Left lobe of liver (tissue), 2 donors: ENCODE data around the gene ITPKA. TPM values are rescaled to one million over a fixed set of nuclear protein-coding genes. Genes with fewer than 3 reads are reported as not detected.
A peak's percentile ranks its signal among the peaks of the same experiment; 100 is the strongest.
"Not testable (repeated sequence)": the region's sequence is repeated elsewhere in the genome, so short reads cannot be mapped to it uniquely, and the experiment has no call there.

Experiments
- ATAC-seq: fragments of 200-7000 bp; cut with Tn5 transposase; one replicate; pipeline ENCODE4 v1.9.1; 2020; ENCODE audit warnings: mild to moderate bottlenecking, moderate library complexity
- DNase-seq: peaks from one replicate; pipeline ENCODE4 v3.0.0-alpha.2; 2020; ENCODE audit warnings: low spot score
- total RNA-seq: library from RNA; stranded (reverse); gene quantifications from one replicate; pipeline ENCODE4 v1.2.1, GENCODE V29; 2021
- donor health status: DM: no; HTN: no; CAD: no; lungs with moderate emphysema.
- donor health status: DM: no; HTN: yes; CAD: no.

Gene ITPKA
- total RNA-seq = 0.91 TPM

GRCh38 chr15:41493205-41493901 is at the start of gene ITPKA:
Gene ITPKA (plus strand): TSS chr15:41493874. CDS start chr15:41493928, 54 bp downstream.
- ATAC-seq (peak; percentile 68), DNase-seq (peak; percentile 78)

DNA sequence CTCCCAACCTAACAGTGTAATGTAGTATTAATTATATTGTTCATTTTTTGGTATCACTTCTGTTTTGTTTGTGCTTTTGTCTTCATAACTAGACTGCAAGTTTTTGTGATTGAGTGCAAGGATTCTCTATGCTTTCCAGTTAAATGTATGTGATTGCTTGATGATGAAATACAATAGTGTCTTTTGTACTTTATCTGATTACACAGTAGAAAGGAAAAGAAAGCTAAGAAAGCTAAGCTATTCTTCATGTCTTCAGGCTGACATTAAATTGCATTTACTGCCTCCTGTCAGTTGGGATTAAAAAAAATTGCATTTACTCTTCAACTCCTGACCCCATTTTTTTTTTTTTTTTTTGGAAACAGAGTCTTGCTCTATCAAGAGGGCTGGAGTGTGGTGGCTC is 48.3 kb upstream of the ITPKA start:
- no peak for ATAC-seq
- no peak for DNase-seq

DNA sequence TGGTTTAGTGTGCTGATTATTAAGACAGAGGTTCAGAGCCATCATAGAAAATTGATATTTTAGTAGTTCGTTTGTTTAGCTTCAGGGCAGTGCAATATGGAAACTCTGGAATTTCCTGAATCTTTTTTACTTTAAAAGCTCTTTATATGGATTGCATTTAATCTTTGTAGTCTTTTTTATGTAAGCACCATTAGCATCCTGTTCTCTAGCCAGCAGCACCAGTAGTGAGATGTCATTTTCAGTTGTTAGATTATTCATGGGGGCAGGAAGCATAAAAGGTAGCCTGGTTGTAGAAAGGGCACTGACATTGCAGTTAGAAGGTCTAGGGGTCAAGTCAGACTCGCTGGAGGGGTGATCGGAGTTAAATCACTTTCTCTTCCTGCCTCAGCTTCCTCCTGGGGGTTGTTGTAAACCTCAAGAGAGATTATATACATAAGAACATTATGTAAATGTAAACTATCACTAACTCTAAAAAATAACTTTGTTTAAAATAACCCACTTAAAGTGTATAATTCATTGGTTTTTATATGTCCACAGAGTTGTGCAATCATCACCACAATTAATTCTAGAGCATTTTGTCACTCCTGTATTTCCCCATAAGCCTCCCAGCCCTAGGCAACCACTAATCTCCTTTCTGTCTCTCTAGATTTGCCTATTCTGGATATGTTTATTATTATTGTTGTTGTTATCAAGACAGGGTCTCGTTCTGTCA is 31.4 kb upstream of the ITPKA start:
- no peak for ATAC-seq
- no peak for DNase-seq

DNA sequence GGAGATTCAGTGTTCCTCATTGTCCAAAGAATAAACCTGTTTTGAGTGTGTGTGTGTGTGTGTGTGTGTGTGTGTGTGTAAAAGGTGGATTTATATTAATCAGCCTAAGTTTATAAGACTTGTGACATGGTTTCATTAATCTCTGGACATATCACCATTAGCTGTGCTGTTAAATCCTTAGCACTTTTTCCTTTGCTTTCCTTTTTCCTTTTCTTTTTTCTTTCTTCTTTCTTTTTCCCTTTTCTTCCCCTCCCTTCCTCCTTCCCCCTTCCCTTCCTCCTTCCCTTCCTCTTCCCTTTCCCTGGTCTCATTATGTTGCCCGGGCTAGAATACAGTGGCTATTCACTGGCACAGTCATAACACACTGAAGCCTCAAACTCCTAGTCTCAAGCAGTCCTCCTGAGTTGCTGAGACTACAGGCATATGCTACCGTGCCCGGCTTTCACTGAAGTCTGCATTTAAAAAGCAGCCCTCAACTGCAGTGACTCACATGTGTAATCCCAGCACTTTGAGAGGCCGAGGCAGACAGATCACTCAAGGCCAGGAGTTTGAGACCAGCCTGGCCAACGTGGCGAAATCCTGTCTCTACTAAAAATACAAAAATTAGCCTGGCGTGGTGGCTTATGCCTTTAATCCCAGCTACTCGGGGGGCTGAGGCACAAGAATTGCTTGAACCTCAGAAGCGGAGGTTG is 28.6 kb upstream of the ITPKA start:
- ATAC-seq = no peak
- DNase-seq = no peak

DNA sequence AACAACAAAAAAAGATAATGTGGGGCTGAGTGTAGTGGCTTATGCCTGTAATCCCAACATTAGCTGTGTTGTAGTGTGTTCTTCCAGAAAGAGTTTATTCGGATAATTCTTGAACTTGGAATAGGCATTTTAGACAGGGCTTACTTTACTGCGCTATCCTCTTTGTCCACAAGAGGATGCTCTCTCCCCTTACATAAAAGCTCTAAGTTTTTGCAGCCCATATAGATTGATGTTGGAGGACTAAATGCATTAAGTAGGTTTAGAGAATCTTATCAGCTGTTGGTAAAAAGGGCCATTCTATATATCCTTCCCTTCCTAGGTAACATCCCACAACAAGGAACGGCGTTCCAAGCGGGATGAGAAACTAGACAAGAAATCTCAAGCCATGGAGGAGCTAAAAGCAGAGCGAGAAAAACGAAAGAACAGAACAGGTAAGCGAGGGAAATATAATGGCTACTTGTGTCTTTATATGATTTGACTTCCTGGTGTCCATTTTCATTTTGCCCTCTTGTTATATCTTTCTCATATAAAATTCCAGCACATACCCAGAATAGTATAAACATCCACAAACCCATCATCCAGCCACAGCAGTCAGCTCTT is 27.8 kb upstream of the ITPKA start:
- ATAC-seq = peak; percentile 83
- DNase-seq = no peak

DNA sequence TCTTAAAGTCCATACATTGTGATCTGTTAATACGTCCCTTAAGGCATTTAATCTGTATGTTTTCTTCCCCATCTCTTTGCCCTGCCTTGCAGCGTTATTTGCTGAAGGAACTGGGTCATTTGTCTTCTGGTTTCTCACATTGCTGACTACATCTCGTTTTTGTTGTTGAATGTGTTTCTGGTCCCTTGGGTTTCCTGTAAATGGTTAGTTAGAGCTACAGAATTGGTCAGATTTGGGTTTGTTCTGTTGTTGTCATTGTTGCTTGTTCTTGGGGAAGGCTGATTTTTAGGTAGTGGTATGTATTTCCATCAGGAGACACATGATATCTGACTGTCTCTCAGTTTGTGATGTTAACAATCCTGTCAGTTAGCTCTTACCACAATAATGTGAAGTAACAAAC is 27.0 kb upstream of the ITPKA start:
- DNase-seq = no peak
- ATAC-seq = no peak

DNA sequence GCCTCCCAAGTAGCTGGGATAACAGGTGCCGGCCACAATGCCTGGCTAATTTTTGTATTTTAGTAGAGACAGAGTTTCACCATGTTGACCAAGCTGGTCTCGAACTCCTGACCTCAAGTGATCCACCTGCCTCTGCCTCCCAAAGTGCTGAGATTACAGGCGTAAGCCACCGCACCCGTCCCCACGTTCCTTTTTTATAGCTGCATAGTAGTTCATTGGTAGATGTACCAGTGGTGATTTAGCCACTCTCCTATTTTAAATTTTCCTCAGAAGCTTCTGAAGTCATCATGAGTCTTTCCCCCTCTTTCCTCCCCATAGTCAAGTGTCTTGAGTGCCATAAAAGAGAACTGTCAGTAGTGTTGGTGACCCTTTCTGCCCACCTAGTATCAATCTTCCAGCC is 24.0 kb upstream of the ITPKA start:
- not testable (repeated sequence) for ATAC-seq, DNase-seq

GRCh38 chr15:41473418-41473817 is 20.3 kb upstream of the ITPKA start:
- ATAC-seq = peak; percentile 27
- DNase-seq = no peak

DNA sequence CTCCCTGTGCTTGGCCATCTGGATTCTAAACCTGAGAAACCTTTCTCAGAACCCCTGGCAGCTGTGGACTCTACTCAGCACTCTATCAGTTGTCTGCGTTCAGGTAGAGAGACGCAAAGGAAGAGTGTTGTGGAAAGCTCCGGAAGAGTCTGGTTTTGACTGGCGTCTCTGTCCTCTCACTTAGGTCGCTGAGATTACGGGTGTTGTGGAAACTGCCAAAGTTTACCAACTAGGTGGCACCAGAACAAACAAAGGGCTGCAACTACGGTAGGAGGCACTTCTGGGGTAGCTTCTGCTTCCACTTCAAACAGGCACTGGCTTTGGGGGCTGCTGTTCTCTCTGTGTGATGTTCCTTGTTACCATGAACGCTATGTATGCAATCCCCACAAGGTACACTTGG is 19.2 kb upstream of the ITPKA start:
- ATAC-seq = peak; percentile 91
- peak; percentile 60 for DNase-seq

DNA sequence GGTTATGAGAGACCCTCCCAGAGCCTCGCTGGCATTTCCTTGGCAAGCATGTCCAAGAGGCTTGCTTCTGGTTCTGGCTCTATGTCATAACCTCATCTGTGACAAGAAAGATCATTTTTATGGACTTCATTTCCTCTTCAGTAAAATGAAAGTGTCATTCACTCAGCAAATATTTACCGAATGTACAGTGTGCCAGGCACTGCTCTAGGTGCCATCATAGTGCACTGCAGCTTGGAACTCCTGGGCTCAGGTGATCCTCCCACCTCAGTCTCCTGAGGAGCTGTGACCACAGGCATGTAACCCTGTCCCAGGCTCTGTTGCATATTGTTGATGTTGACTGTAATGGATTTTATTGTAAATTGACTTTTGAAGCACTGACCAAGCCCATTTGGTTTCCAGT is 18.7 kb upstream of the ITPKA start:
- DNase-seq = no peak
- peak; percentile 70 for ATAC-seq

GRCh38 chr15:41476416-41477048 is 17.1 kb upstream of the ITPKA start:
- DNase-seq (no peak), ATAC-seq (no peak)

DNA sequence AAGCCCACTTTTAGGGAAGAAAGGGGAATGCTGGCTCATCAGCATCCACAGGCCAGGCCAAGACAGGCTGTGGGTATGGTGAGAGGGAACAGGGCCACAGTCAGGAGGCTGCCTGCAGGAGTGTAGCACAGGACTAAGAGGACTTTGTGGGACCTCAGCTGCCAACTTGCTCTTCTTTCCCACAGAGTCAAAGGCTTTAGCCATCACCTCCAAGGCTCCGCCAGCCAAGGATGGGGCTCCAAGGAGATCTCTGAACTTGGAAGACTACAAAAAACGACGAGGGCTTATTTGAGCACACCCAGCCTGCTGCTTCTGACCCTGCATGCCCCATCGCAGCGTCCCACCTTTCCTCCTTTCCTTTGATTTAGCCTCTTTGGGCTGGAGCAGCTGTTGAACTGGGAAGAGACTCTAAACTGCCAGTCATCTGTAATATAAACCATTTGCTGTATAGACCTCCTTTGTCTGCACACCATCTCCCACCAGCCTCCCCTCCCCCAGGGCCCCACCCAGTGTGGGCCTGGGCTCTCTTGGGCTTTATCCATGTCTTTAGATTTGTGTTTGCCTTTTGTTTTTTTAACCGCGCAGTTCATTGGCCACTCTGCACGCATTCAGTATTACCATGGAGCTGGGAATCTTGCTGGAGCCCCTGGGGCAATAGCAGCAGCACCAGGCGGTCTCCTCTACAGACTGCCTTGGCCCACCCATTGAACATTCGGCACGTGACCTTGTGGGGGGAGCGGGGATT is 13.1 kb upstream of the ITPKA start:
- ATAC-seq = no peak
- no peak for DNase-seq

- no peak for DNase-seq
- ATAC-seq = no peak
Observed at GRCh38 chr15:41482110-41482877, 11.4 kb upstream of the ITPKA start.

DNA sequence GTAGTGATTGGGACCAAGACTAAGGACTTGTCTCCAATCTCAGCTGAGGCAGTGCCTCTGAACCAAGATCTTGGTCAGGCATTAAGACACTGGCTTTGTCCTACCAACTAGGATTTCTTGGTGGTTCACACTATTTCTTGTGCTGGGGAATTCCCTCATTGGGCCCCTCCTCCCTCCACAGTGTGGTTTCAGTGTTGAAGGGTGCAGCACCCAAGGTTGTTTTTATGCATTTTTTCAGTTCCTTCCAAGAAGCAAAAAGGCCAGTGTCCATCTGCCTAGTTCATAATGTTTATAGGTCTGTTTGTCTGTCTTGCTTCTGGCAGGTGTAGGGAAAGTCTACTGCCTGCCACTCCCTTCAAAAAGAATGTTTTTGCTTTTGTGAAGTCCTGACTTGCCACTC is 10.6 kb upstream of the ITPKA start:
- ATAC-seq (no peak), DNase-seq (no peak)

DNA sequence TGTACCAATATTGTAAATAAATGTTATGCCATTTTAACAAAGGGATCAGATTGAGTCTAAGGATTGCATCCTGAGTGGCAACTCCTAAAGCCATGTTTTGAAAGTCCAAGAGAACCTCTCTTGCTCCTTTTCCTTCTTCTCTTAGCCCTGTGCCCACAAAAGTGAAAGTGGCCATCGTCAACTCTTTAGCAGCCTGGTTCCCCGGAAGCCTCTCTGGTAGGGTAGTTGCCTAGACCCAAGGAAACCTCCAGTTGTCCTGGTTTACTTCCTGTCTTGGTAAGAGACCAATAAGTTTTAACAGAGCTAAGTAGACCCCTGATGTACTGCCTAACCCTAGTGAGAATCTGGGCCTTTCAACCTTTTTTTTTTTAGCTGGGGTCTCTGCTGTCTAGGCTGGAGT is 10.2 kb upstream of the ITPKA start:
- ATAC-seq = no peak
- no peak for DNase-seq

GRCh38 chr15:41484937-41485625 is 8.6 kb upstream of the ITPKA start:
- DNase-seq (no peak), ATAC-seq (no peak)

GRCh38 chr15:41486286-41486685 is 7.4 kb upstream of the ITPKA start:
- no peak for ATAC-seq

GRCh38 chr15:41487381-41487780 is 6.3 kb upstream of the ITPKA start:
- ATAC-seq (peak; percentile 49), DNase-seq (no peak)

More at GRCh38 chr15:41486286-41486685, 7.4 kb upstream of the ITPKA start:
- no peak for DNase-seq

DNA sequence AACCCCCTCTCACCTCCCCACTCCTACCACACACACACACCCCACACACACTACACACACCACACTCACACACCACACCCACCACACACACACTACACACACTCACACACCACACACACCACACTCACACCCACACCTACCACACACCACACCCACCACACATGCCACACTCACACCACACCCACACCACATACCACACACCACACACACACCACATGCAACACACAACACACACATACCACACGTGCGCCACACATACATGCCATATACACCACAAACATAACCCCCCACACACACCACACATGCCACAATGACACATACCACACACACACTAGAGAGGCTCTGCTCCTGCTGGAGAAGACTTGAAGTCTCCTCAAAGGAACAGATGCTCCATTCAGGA is 5.9 kb upstream of the ITPKA start:
- ATAC-seq = no peak
- DNase-seq = no peak
